Stimulated activated memory B cell treated with anti-CD40 and anti-IgM and Interleukin-4, amounts not matched to agents 10 μg/mL and 1 μg/mL and 100 μg/mL, for 72 hours (primary cell): Measurements from ENCODE around the gene GOLIM4.
"Not testable (repeated sequence)": the region's sequence is repeated elsewhere in the genome, so short reads cannot be mapped to it uniquely, and the experiment has no call there.

Experiments
- ATAC-seq: fragments of 150-1000 bp; cut with Tn5 transposase; 2 replicates; pipeline ENCODE4 v1.10.0; 2021
- H3K27ac Mint-ChIP-seq: one replicate; pipeline ENCODE4 v1.8.0; 2022; ENCODE audit warnings: mild to moderate bottlenecking, mixed read lengths
- H3K27me3 Mint-ChIP-seq: one replicate; pipeline ENCODE4 v1.8.0; 2022; ENCODE audit warnings: mixed read lengths
- H3K36me3 Mint-ChIP-seq: one replicate; pipeline ENCODE4 v1.8.0; 2022; ENCODE audit warnings: mixed read lengths
- H3K4me1 Mint-ChIP-seq: one replicate; pipeline ENCODE4 v1.8.0; 2022; ENCODE audit warnings: mixed read lengths
- H3K4me3 Mint-ChIP-seq: one replicate; pipeline ENCODE4 v1.8.0; 2022; ENCODE audit warnings: mild to moderate bottlenecking, moderate library complexity, mixed read lengths
- H3K9me3 Mint-ChIP-seq: one replicate; pipeline ENCODE4 v1.8.0; 2022; ENCODE audit warnings: mixed read lengths

The GOLIM4 gene

GRCh38 chr3:168095611-168096209 lies at the start of gene GOLIM4:
GOLIM4 (minus strand) TSS chr3:168095924; CDS start chr3:168095285, 639 bp downstream.
- Mint-ChIP-seq H3K36me3 (no peaks in the 10 kb centered on the region), H3K4me3 (peak within 1 kb of the TSS; percentile 87), H3K4me1 (peaks cover 20% of the 10 kb centered on the region), H3K9me3 (no peaks in the 10 kb centered on the region), H3K27ac (peak within 1 kb of the TSS; percentile 86), H3K27me3 (no peaks in the 10 kb centered on the region)
- peak; percentile 92 for ATAC-seq

- H3K36me3 Mint-ChIP-seq, result no peaks in the 10 kb centered on the region
- peak; percentile 84 for ATAC-seq
- peak overlapping the region; percentile 89 for H3K27ac Mint-ChIP-seq
- H3K27me3 Mint-ChIP-seq, result no peaks in the 10 kb centered on the region
- peak overlapping the region; percentile 60 for H3K4me3 Mint-ChIP-seq
- no peaks in the 10 kb centered on the region for H3K9me3 Mint-ChIP-seq
- H3K4me1 Mint-ChIP-seq, result peaks cover 14% of the 10 kb centered on the region
These were observed 45.8 kb upstream of the GOLIM4 start for GRCh38 chr3:168141405-168141998.

- no peak for ATAC-seq
- no peak overlapping the region for H3K27ac Mint-ChIP-seq
- H3K4me1 Mint-ChIP-seq, result peaks cover 14% of the 10 kb centered on the region
- no peaks in the 10 kb centered on the region for H3K27me3 Mint-ChIP-seq
- H3K4me3 Mint-ChIP-seq, result no peak overlapping the region
- no peaks in the 10 kb centered on the region for H3K9me3 Mint-ChIP-seq
- no peaks in the 10 kb centered on the region for H3K36me3 Mint-ChIP-seq
These were observed 44.2 kb upstream of the GOLIM4 start for GRCh38 chr3:168139947-168140346.

GRCh38 chr3:168138421-168138820 lies 42.7 kb upstream of the GOLIM4 start:
- Mint-ChIP-seq H3K4me1 (peaks cover 14% of the 10 kb centered on the region), H3K36me3 (no peaks in the 10 kb centered on the region), H3K27me3 (no peaks in the 10 kb centered on the region), H3K4me3 (no peak overlapping the region), H3K27ac (no peak overlapping the region), H3K9me3 (no peaks in the 10 kb centered on the region)
- ATAC-seq, result no peak

GRCh38 chr3:168134931-168135330 lies 39.2 kb upstream of the GOLIM4 start:
- H3K4me1 Mint-ChIP-seq, result no peaks in the 10 kb centered on the region
- no peaks in the 10 kb centered on the region for H3K36me3 Mint-ChIP-seq
- no peaks in the 10 kb centered on the region for H3K9me3 Mint-ChIP-seq
- H3K27me3 Mint-ChIP-seq, result no peaks in the 10 kb centered on the region
- H3K27ac Mint-ChIP-seq, result no peak overlapping the region
- H3K4me3 Mint-ChIP-seq, result no peak overlapping the region
- ATAC-seq, result peak; percentile 87

- not testable (repeated sequence) for ATAC-seq, H3K36me3 Mint-ChIP-seq, H3K4me3 Mint-ChIP-seq, H3K4me1 Mint-ChIP-seq, H3K27ac Mint-ChIP-seq, H3K9me3 Mint-ChIP-seq
- peaks cover 17% of the 10 kb centered on the region for H3K27me3 Mint-ChIP-seq
These were observed 34.5 kb upstream of the GOLIM4 start for GRCh38 chr3:168130250-168130649.

GRCh38 chr3:168128463-168128862 lies 32.7 kb upstream of the GOLIM4 start:
- peaks cover 26% of the 10 kb centered on the region for H3K27me3 Mint-ChIP-seq
- H3K4me1 Mint-ChIP-seq, ATAC-seq, H3K4me3 Mint-ChIP-seq, H3K9me3 Mint-ChIP-seq, H3K27ac Mint-ChIP-seq, H3K36me3 Mint-ChIP-seq: not testable (repeated sequence)

- no peak for ATAC-seq
- Mint-ChIP-seq H3K27me3 (peaks cover 26% of the 10 kb centered on the region), H3K4me1 (peaks cover 7% of the 10 kb centered on the region), H3K4me3 (no peak overlapping the region), H3K27ac (no peak overlapping the region), H3K36me3 (peaks cover 6% of the 10 kb centered on the region), H3K9me3 (peaks cover 7% of the 10 kb centered on the region)
These were observed 31.7 kb upstream of the GOLIM4 start for GRCh38 chr3:168127466-168127865.

GRCh38 chr3:168124791-168125190 lies 29.1 kb upstream of the GOLIM4 start:
- no peak for ATAC-seq
- no peak overlapping the region for H3K4me3 Mint-ChIP-seq
- no peak overlapping the region for H3K27ac Mint-ChIP-seq
- H3K4me1 Mint-ChIP-seq, result peaks cover 7% of the 10 kb centered on the region
- peaks cover 26% of the 10 kb centered on the region for H3K27me3 Mint-ChIP-seq
- peaks cover 7% of the 10 kb centered on the region for H3K9me3 Mint-ChIP-seq
- H3K36me3 Mint-ChIP-seq, result peaks cover 6% of the 10 kb centered on the region

- Mint-ChIP-seq H3K4me1 (peaks cover 7% of the 10 kb centered on the region), H3K27ac (no peak overlapping the region), H3K36me3 (peaks cover 1% of the 10 kb centered on the region), H3K4me3 (no peak overlapping the region), H3K9me3 (peaks cover 7% of the 10 kb centered on the region), H3K27me3 (peaks cover 26% of the 10 kb centered on the region)
- ATAC-seq, result no peak
These were observed 28.6 kb upstream of the GOLIM4 start for GRCh38 chr3:168124291-168124690.

GRCh38 chr3:168123201-168124176 lies 27.8 kb upstream of the GOLIM4 start:
- Mint-ChIP-seq H3K27ac (no peak overlapping the region), H3K4me3 (no peak overlapping the region), H3K27me3 (peaks cover 26% of the 10 kb centered on the region), H3K4me1 (peaks cover 7% of the 10 kb centered on the region), H3K36me3 (no peaks in the 10 kb centered on the region), H3K9me3 (peaks cover 7% of the 10 kb centered on the region)
- ATAC-seq, result no peak

- peaks cover 19% of the 10 kb centered on the region for H3K27me3 Mint-ChIP-seq
These were observed 25.7 kb upstream of the GOLIM4 start for GRCh38 chr3:168121184-168122017.

GRCh38 chr3:168117853-168118313 lies 22.2 kb upstream of the GOLIM4 start:
- H3K4me3 Mint-ChIP-seq, result no peak overlapping the region
- H3K27me3 Mint-ChIP-seq, result no peaks in the 10 kb centered on the region
- H3K4me1 Mint-ChIP-seq, result no peaks in the 10 kb centered on the region
- no peaks in the 10 kb centered on the region for H3K9me3 Mint-ChIP-seq
- no peak for ATAC-seq
- H3K27ac Mint-ChIP-seq, result no peak overlapping the region
- no peaks in the 10 kb centered on the region for H3K36me3 Mint-ChIP-seq

More at GRCh38 chr3:168121184-168122017, 25.7 kb upstream of the GOLIM4 start:
- no peak for ATAC-seq
- Mint-ChIP-seq H3K36me3 (no peaks in the 10 kb centered on the region), H3K27ac (no peak overlapping the region), H3K9me3 (no peaks in the 10 kb centered on the region), H3K4me1 (peaks cover 7% of the 10 kb centered on the region), H3K4me3 (no peak overlapping the region)

- H3K4me3 Mint-ChIP-seq, result no peak overlapping the region
- ATAC-seq, result no peak
- H3K27ac Mint-ChIP-seq, result no peak overlapping the region
- H3K9me3 Mint-ChIP-seq, result no peaks in the 10 kb centered on the region
- no peaks in the 10 kb centered on the region for H3K27me3 Mint-ChIP-seq
- no peaks in the 10 kb centered on the region for H3K4me1 Mint-ChIP-seq
- no peaks in the 10 kb centered on the region for H3K36me3 Mint-ChIP-seq
These were observed 21.3 kb upstream of the GOLIM4 start for GRCh38 chr3:168117059-168117458.

- no peak for ATAC-seq
- Mint-ChIP-seq H3K9me3 (no peaks in the 10 kb centered on the region), H3K27ac (no peak overlapping the region), H3K4me1 (no peaks in the 10 kb centered on the region), H3K27me3 (no peaks in the 10 kb centered on the region), H3K36me3 (no peaks in the 10 kb centered on the region), H3K4me3 (no peak overlapping the region)
These were observed 20.6 kb upstream of the GOLIM4 start for GRCh38 chr3:168116279-168116678.
